Motor neuron (in vitro differentiated cells): ENCODE data around the gene PCDH10. TPM values are rescaled to one million over a fixed set of nuclear protein-coding genes. Genes with fewer than 3 reads are reported as not detected.
"Not testable (repeated sequence)": the region's sequence is repeated elsewhere in the genome, so short reads cannot be mapped to it uniquely, and the experiment has no call there.

Experiments used
- ATAC-seq, 8 experiments: fragments of 200-7000 bp; cut with Tn5 transposase; replicated peaks in 6 of 8; 2 replicates each; pipeline ENCODE4 v1.8.0; 2021; ENCODE audit warnings: mild to moderate bottlenecking in 8 of 8, moderate library complexity in 8 of 8
- H3K27ac ChIP-seq, 2 donors: fragments of 250-450 bp; sonication (Bioruptor Pico); 2 replicates each; pipeline ENCODE4 v1.9.0; 2021; ENCODE audit warnings: antibody characterized with exemption in 2 of 2, mild to moderate bottlenecking in 2 of 2, moderate library complexity in 1 of 2
- H3K4me1 ChIP-seq, 2 donors: fragments of 250-450 bp; sonication (Bioruptor Pico); replicated peaks in 1 of 2; 2 replicates each; pipeline ENCODE4 v1.6.1; 2021; ENCODE audit warnings: antibody characterized with exemption in 2 of 2, mild to moderate bottlenecking in 2 of 2, moderate library complexity in 1 of 2
- H3K4me3 ChIP-seq, 5 donors: fragments of 250-450 bp; sonication (Bioruptor Pico); 2 replicates each; pipeline ENCODE4 v1.9.0; 2021; ENCODE audit warnings: antibody characterized with exemption in 5 of 5, mild to moderate bottlenecking in 5 of 5, moderate library complexity in 4 of 5
- WGBS, 10 experiments: fragments of 450-650 bp; shearing (Covaris generic); methylation state at CpG; one replicate each; pipeline ENCODE4 v1.0.0; 2022; 5-methylcytosine and 5-hydroxymethylcytosine counted together
- in situ Hi-C, 9 experiments: fragments of 400-800 bp; cut with MboI; loops; one replicate each; pipeline ENCODE4 v1.15.0; 2021; ENCODE audit warnings: low sequenced_read_pairs in 9 of 9, low pct_unique_long_range_greater_than_20kb in 2 of 9; ENCODE audit not compliant: unreplicated experiment in 9 of 9
- total RNA-seq, 8 experiments: library from RNA; unstranded; fragments of 300-600 nt; gene quantifications; 2 replicates each; pipeline versions ENCODE4 v1.2.3 to v1.2.4, GENCODE V29; 2022

PCDH10 gene
- total RNA-seq, 8 experiments from 2014 or later, result 0.36 to 20.8 (median 10.8) TPM

GRCh38 chr4:133190098-133190497, 41.0 kb downstream of the PCDH10 start:
- Histone ChIP-seq H3K27ac (no peak overlapping the region), H3K4me3 (no peak overlapping the region), H3K4me1 (no peaks in the 10 kb centered on the region)
- in situ Hi-C loops, result no loop called here
- no peak for ATAC-seq
- 0 to 92% (median 76%) methylated on average over 1 to 5 of the region's 5 CpGs for WGBS, 10 experiments

- WGBS, 10 experiments, result 9 to 100% (median 82%) methylated on average over 2 to 7 of the region's 7 CpGs
- Histone ChIP-seq H3K27ac (no peak overlapping the region), H3K4me1 (no peaks in the 10 kb centered on the region), H3K4me3 (no peak overlapping the region)
- ATAC-seq, result no peak
- in situ Hi-C loops, result no loop called here
Measured at GRCh38 chr4:133208694-133209285, 59.7 kb downstream of the PCDH10 start.

GRCh38 chr4:133233922-133234321, 84.8 kb downstream of the PCDH10 start:
- H3K4me3 ChIP-seq, result no peak overlapping the region
- H3K4me1 ChIP-seq, result no peaks in the 10 kb centered on the region
- no peak overlapping the region for H3K27ac ChIP-seq
- no peak for ATAC-seq
- WGBS, 10 experiments, result 15 to 100% (median 82%) methylated on average over 1 to 5 of the region's 6 CpGs; no CpG with 5 or more reads in 6 of the 10 experiments
- in situ Hi-C loops, result no loop called here

GRCh38 chr4:133240451-133240850, 91.4 kb downstream of the PCDH10 start:
- H3K4me3 ChIP-seq, ATAC-seq, H3K27ac ChIP-seq, in situ Hi-C loops, H3K4me1 ChIP-seq: not testable (repeated sequence)
- WGBS, 10 experiments, result 100% methylated on average over 1 of the region's 30 CpGs; no CpG with 5 or more reads in 9 of the 10 experiments
